ENCODE data around the gene MGAT5.

Gene MGAT5

GRCh38 chr2:134254824-134255223 is 952 bp downstream of the MGAT5 start:
- DNase-seq = no peak

GRCh38 chr2:134256956-134257355 is 3.1 kb downstream of the MGAT5 start:
- no peak for DNase-seq

- DNase-seq = no peak
These were observed 3.6 kb downstream of the MGAT5 start for GRCh38 chr2:134257509-134257908.

- no peak for DNase-seq
These were observed 4.3 kb downstream of the MGAT5 start for GRCh38 chr2:134257965-134258683.

GRCh38 chr2:134258684-134259388 is 5.0 kb downstream of the MGAT5 start:
- no peak for DNase-seq

- no peak for DNase-seq
These were observed 5.7 kb downstream of the MGAT5 start for GRCh38 chr2:134259571-134259970.

- no peak for DNase-seq
These were observed 6.1 kb downstream of the MGAT5 start for GRCh38 chr2:134259994-134260393.

- DNase-seq = peak; percentile 85
These were observed 6.8 kb downstream of the MGAT5 start for GRCh38 chr2:134260713-134261112.

- DNase-seq = no peak
These were observed 7.7 kb downstream of the MGAT5 start for GRCh38 chr2:134261398-134262131.

GRCh38 chr2:134262684-134263083 is 8.8 kb downstream of the MGAT5 start:
- no peak for DNase-seq

- no peak for DNase-seq
These were observed 14.4 kb downstream of the MGAT5 start for GRCh38 chr2:134268265-134268664.

GRCh38 chr2:134269230-134269629 is 15.4 kb downstream of the MGAT5 start:
- DNase-seq = no peak

GRCh38 chr2:134269972-134270735 is 16.3 kb downstream of the MGAT5 start:
- peak; percentile 63 for DNase-seq

- DNase-seq = no peak
These were observed 17.9 kb downstream of the MGAT5 start for GRCh38 chr2:134271758-134272157.

GRCh38 chr2:134272806-134273205 is 18.9 kb downstream of the MGAT5 start:
- DNase-seq = no peak

GRCh38 chr2:134273256-134273983 is 19.5 kb downstream of the MGAT5 start:
- peak; percentile 45 for DNase-seq

GRCh38 chr2:134274121-134274520 is 20.2 kb downstream of the MGAT5 start:
- no peak for DNase-seq

- no peak for DNase-seq
These were observed 21.4 kb downstream of the MGAT5 start for GRCh38 chr2:134275058-134275862.

GRCh38 chr2:134276381-134277172 is 22.7 kb downstream of the MGAT5 start:
- no peak for DNase-seq

GRCh38 chr2:134277223-134277622 is 23.4 kb downstream of the MGAT5 start:
- DNase-seq = no peak

Measured in fibroblast of skin of abdomen (primary cell).